Stimulated activated CD8-positive, alpha-beta memory T cell treated with anti-CD3 and anti-CD28 coated beads, Interleukin-7, amount 100 ng/mL, for 24 hours (primary cell): ENCODE results near the gene PREP.
"Not testable (repeated sequence)": the region's sequence is repeated elsewhere in the genome, so short reads cannot be mapped to it uniquely, and the experiment has no call there.

Experiments
- DNase-seq: peaks from one replicate; pipeline ENCODE4 v3.0.0-alpha.2; 2020; ENCODE audit warnings: low read depth

The PREP gene

GRCh38 chr6:105344881-105345370 lies 58.0 kb downstream of the PREP start:
- no peak for DNase-seq

- not testable (repeated sequence) for DNase-seq
These were observed 64.4 kb downstream of the PREP start for GRCh38 chr6:105338350-105338983.

GRCh38 chr6:105336986-105337385 lies 65.9 kb downstream of the PREP start:
- no peak for DNase-seq

- no peak for DNase-seq
These were observed 70.3 kb downstream of the PREP start for GRCh38 chr6:105332576-105332975.

- DNase-seq: no peak
These were observed 71.0 kb downstream of the PREP start for GRCh38 chr6:105331927-105332326.

- no peak for DNase-seq
These were observed 72.0 kb downstream of the PREP start for GRCh38 chr6:105330913-105331312.

GRCh38 chr6:105330364-105330763 lies 72.5 kb downstream of the PREP start:
- DNase-seq: no peak

- DNase-seq: no peak
These were observed 75.8 kb downstream of the PREP start for GRCh38 chr6:105326833-105327770.

- no peak for DNase-seq
These were observed 76.7 kb downstream of the PREP start for GRCh38 chr6:105326216-105326615.

- no peak for DNase-seq
These were observed 78.4 kb downstream of the PREP start for GRCh38 chr6:105324386-105324950.

- no peak for DNase-seq
These were observed 80.2 kb downstream of the PREP start for GRCh38 chr6:105322499-105323225.

- no peak for DNase-seq
These were observed 81.2 kb downstream of the PREP start for GRCh38 chr6:105321728-105322127.

GRCh38 chr6:105321207-105321606 lies 81.7 kb downstream of the PREP start:
- no peak for DNase-seq

- DNase-seq: no peak
These were observed 82.1 kb downstream of the PREP start for GRCh38 chr6:105320765-105321164.

- DNase-seq: no peak
These were observed 82.6 kb downstream of the PREP start for GRCh38 chr6:105320271-105320670.

GRCh38 chr6:105319331-105319730 lies 83.6 kb downstream of the PREP start:
- DNase-seq: no peak

GRCh38 chr6:105318660-105319059 lies 84.2 kb downstream of the PREP start:
- no peak for DNase-seq

GRCh38 chr6:105317607-105318533 lies 85.0 kb downstream of the PREP start:
- DNase-seq: no peak

GRCh38 chr6:105313211-105313610 lies 89.7 kb downstream of the PREP start:
- DNase-seq: no peak

GRCh38 chr6:105310947-105311346 lies 91.9 kb downstream of the PREP start:
- no peak for DNase-seq

- no peak for DNase-seq
These were observed 92.5 kb downstream of the PREP start for GRCh38 chr6:105310371-105310770.
